ENCODE measurements around the gene SGMS1. TPM values are rescaled to one million over a fixed set of nuclear protein-coding genes. Genes with fewer than 3 reads are reported as not detected.

Gene SGMS1
- total RNA-seq, 1 experiment from 2014 or later = 24.7 TPM

GRCh38 chr10:50614444-50615137 is 9.2 kb downstream of the SGMS1 start:
- H3K4me1 Mint-ChIP-seq (ENCODE audit: insufficient read depth, unreplicated experiment) = peaks cover 10% of the 10 kb centered on the region
- TF ChIP-seq CTCF (IDR thresholded peaks at IDR 0.05; ENCODE audit: unreplicated experiment) = peak; percentile 28

GRCh38 chr10:50613726-50614443 is 9.9 kb downstream of the SGMS1 start:
- intact Hi-C loops (cut with micrococcal nuclease) = no loop called here
- no TSS peak for BruUV-seq (replicated peaks)
- POLR2A ChIA-PET = interaction anchor here (0.8 to 3.8 kb wide), 3 partner anchors 9 to 197 kb away, joined by 3 to 22 read pairs (median 3); partner anchors contain the start of gene SGMS1
- Mint-ChIP-seq H3K4me1 (ENCODE audit: insufficient read depth, unreplicated experiment) (peaks cover 7% of the 10 kb centered on the region), H3K36me3 (ENCODE audit: insufficient read depth, unreplicated experiment) (no peaks in the 10 kb centered on the region), H3K27ac (ENCODE audit: low read depth, unreplicated experiment) (no peak overlapping the region), H3K27me3 (ENCODE audit: insufficient read depth, unreplicated experiment) (no peaks in the 10 kb centered on the region), H3K4me3 (ENCODE audit: unreplicated experiment) (no peak overlapping the region), H3K9me3 (ENCODE audit: unreplicated experiment) (no peaks in the 10 kb centered on the region)
- no peak for DNase-seq (ENCODE audit: unreplicated experiment)
- CTCF ChIA-PET = interaction anchor here (0.6 to 1.6 kb wide), 12 partner anchors 8 to 1260 kb away, joined by 3 to 6 read pairs (median 4); no protein-coding TSS in a partner anchor
- TF ChIP-seq CTCF (IDR thresholded peaks at IDR 0.05; ENCODE audit: unreplicated experiment) = no peak

More at GRCh38 chr10:50614444-50615137, 9.2 kb downstream of the SGMS1 start:
- peak; percentile 62 for DNase-seq (ENCODE audit: unreplicated experiment)
- H3K27me3 Mint-ChIP-seq (ENCODE audit: insufficient read depth, unreplicated experiment) = no peaks in the 10 kb centered on the region
- ChIA-PET POLR2A (interaction anchor here (0.8 to 3.8 kb wide), 3 partner anchors 8 to 197 kb away, joined by 3 to 22 read pairs (median 3); partner anchors contain the start of gene SGMS1), CTCF (interaction anchor here (0.6 to 1.6 kb wide), 5 partner anchors 53 to 321 kb away, joined by 3 to 4 read pairs (median 4); no protein-coding TSS in a partner anchor)
- intact Hi-C loops (cut with micrococcal nuclease) = no loop called here
- no peak overlapping the region for H3K27ac Mint-ChIP-seq (ENCODE audit: low read depth, unreplicated experiment)
- H3K4me3 Mint-ChIP-seq (ENCODE audit: unreplicated experiment) = no peak overlapping the region
- no peaks in the 10 kb centered on the region for H3K36me3 Mint-ChIP-seq (ENCODE audit: insufficient read depth, unreplicated experiment)
- no TSS peak for BruUV-seq (replicated peaks)
- H3K9me3 Mint-ChIP-seq (ENCODE audit: unreplicated experiment) = no peaks in the 10 kb centered on the region

GRCh38 chr10:50613150-50613549 is 10.6 kb downstream of the SGMS1 start:
- no peak for TF ChIP-seq CTCF (IDR thresholded peaks at IDR 0.05; ENCODE audit: unreplicated experiment)
- H3K9me3 Mint-ChIP-seq (ENCODE audit: unreplicated experiment) = no peaks in the 10 kb centered on the region
- peaks cover 4% of the 10 kb centered on the region for H3K4me1 Mint-ChIP-seq (ENCODE audit: insufficient read depth, unreplicated experiment)
- no peaks in the 10 kb centered on the region for H3K27me3 Mint-ChIP-seq (ENCODE audit: insufficient read depth, unreplicated experiment)
- H3K4me3 Mint-ChIP-seq (ENCODE audit: unreplicated experiment) = no peak overlapping the region
- intact Hi-C loops (cut with micrococcal nuclease) = no loop called here
- no peak overlapping the region for H3K27ac Mint-ChIP-seq (ENCODE audit: low read depth, unreplicated experiment)
- BruUV-seq (replicated peaks) = no TSS peak
- no peak for DNase-seq (ENCODE audit: unreplicated experiment)
- no peaks in the 10 kb centered on the region for H3K36me3 Mint-ChIP-seq (ENCODE audit: insufficient read depth, unreplicated experiment)
- ChIA-PET CTCF (interaction anchor here (0.6 to 1.6 kb wide), 9 partner anchors 8 to 304 kb away, joined by 3 to 10 read pairs (median 3); no protein-coding TSS in a partner anchor), POLR2A (interaction anchor here (3.8 kb wide), 1 partner anchor 10 kb away, joined by 22 read pairs; the partner anchor contains the start of gene SGMS1)

- Mint-ChIP-seq H3K4me1 (ENCODE audit: insufficient read depth, unreplicated experiment) (peaks cover 17% of the 10 kb centered on the region), H3K36me3 (ENCODE audit: insufficient read depth, unreplicated experiment) (peaks cover 6% of the 10 kb centered on the region), H3K9me3 (ENCODE audit: unreplicated experiment) (no peaks in the 10 kb centered on the region), H3K27ac (ENCODE audit: low read depth, unreplicated experiment) (no peak overlapping the region), H3K4me3 (ENCODE audit: unreplicated experiment) (no peak overlapping the region), H3K27me3 (ENCODE audit: insufficient read depth, unreplicated experiment) (no peaks in the 10 kb centered on the region)
- BruUV-seq (replicated peaks) = no TSS peak
- no peak for DNase-seq (ENCODE audit: unreplicated experiment)
- CTCF ChIA-PET = interaction anchor here (0.8 kb wide), 1 partner anchor 11 kb away, joined by 3 read pairs; no protein-coding TSS in a partner anchor
- intact Hi-C loops (cut with micrococcal nuclease) = no loop called here
- no peak for TF ChIP-seq CTCF (IDR thresholded peaks at IDR 0.05; ENCODE audit: unreplicated experiment)
- POLR2A ChIA-PET = no interaction called here
These were observed 13.4 kb downstream of the SGMS1 start for GRCh38 chr10:50610368-50610767.

All from MCF 10A (cell line).